Measurements from ENCODE around the gene CFAP47. TPM values are rescaled to one million over a fixed set of nuclear protein-coding genes. Genes with fewer than 3 reads are reported as not detected.

CFAP47 gene
- total RNA-seq, 3 donors from 2014 or later = under 0.01 to 0.16 TPM; not detected in 1

DNA sequence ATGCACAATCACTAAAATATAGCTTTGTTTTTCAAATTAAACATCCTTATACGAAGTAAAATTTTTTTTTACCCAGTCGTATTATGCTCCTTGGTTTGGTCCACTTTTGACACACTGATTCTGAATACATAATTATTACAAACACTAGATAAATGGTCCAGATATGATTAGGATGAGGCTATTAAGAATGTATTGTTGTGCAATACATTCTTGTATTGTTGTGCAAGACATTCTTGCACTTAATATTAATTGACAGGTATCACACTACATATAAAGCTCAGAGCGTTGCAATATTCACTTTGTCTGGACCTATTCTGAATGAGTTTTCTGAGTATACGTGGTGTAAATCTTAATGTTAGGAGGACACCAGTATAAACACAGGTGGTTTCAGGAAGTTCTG is 464.0 kb downstream of the CFAP47 start:
- no peaks in the 10 kb centered on the region for H3K4me1 ChIP-seq
- TF ChIP-seq POLR2AphosphoS5 (IDR thresholded peaks at IDR 0.05) = no peak
- TF ChIP-seq POLR2A (IDR thresholded peaks at IDR 0.05) = no peak
- no peak for TF ChIP-seq CTCF (IDR thresholded peaks at IDR 0.05)
- intact Hi-C loops (cut with DNase I; ENCODE audit: low total_unique reads) = no loop called here
- no peak for DNase-seq (ENCODE audit: low spot score in 2 of 2)
- no peak overlapping the region for H3K4me3 ChIP-seq
- H3K36me3 ChIP-seq = no peaks in the 10 kb centered on the region
- H3K27me3 ChIP-seq = peaks cover 0 to 18% of the 10 kb centered on the region in 2 donors
- no peaks in the 10 kb centered on the region for H3K9me3 ChIP-seq
- H3K27ac ChIP-seq = no peak overlapping the region

DNA sequence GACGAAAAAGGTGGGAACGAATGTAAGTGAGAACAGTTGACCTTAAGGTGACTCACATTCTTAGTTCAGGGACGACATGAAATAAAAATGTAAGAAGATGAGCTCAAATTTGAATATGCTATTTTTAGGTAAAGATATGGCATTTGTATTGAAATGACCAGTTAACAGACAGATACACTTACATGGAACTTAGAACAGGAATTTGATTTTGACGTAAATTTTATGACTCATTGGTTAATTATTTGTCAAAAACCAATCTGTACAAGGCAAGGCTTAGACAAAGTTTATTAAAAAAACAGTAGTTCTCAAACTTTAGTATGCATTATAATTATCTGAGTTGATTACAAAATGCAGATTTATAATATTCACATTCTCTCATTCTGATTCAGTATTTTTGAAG is 469.4 kb downstream of the CFAP47 start:
- Histone ChIP-seq H3K9me3 (no peaks in the 10 kb centered on the region), H3K4me1 (no peaks in the 10 kb centered on the region), H3K4me3 (no peak overlapping the region), H3K27me3 (peaks cover 0 to 13% of the 10 kb centered on the region in 2 donors), H3K36me3 (no peaks in the 10 kb centered on the region), H3K27ac (no peak overlapping the region)
- intact Hi-C loops (cut with DNase I; ENCODE audit: low total_unique reads) = no loop called here
- no peak for DNase-seq (ENCODE audit: low spot score in 2 of 2)
- no peak for TF ChIP-seq POLR2A (IDR thresholded peaks at IDR 0.05)
- TF ChIP-seq POLR2AphosphoS5 (IDR thresholded peaks at IDR 0.05) = no peak
- TF ChIP-seq CTCF (IDR thresholded peaks at IDR 0.05) = no peak

DNA sequence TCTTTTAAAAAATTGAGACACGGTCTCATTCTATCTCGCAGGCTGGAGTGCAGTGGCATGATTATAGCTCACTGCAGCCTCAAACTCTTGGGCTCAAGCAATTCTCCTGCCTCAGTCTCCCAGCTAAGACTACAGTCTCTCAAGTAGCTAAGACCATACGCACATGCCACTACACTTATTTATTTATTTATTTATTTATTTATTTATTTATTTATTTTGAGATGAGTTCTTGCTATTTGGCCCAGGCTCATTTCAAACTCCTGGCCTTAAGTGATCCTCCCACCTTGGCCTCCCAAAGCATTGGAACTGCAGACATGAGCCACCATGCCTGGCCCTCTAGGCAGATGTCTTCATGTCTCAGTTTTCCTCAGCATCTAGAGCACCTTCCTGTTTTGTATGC is 482.2 kb downstream of the CFAP47 start:
- peaks cover 0 to 3% of the 10 kb centered on the region in 2 donors for H3K27me3 ChIP-seq
- intact Hi-C loops (cut with DNase I; ENCODE audit: low total_unique reads) = no loop called here
- H3K9me3 ChIP-seq = no peaks in the 10 kb centered on the region
- TF ChIP-seq POLR2AphosphoS5 (IDR thresholded peaks at IDR 0.05) = no peak
- TF ChIP-seq CTCF (IDR thresholded peaks at IDR 0.05) = no peak
- TF ChIP-seq POLR2A (IDR thresholded peaks at IDR 0.05) = no peak
- no peak for DNase-seq (ENCODE audit: low spot score in 2 of 2)
- H3K36me3 ChIP-seq = no peaks in the 10 kb centered on the region
- H3K27ac ChIP-seq = no peak overlapping the region
- H3K4me3 ChIP-seq = no peak overlapping the region
- H3K4me1 ChIP-seq = no peaks in the 10 kb centered on the region

DNA sequence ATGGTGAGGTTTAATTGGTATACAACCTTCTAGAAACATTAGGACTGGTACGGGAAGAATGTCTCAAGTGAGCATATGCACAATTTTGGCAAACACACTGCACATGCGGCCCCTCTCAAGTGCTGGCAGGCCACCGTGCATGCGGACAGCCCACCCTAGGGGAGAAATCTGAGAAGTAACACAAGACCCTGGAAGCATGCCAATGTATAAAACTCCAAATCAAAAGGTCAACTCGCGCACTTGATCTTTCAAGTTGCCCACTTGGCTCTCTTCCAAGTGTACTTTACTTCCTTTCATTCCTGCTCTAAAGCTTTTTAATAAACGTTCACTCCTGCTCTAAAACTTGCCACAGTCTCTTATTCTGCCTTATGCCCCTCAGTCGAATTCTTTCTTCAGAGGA is 488.3 kb downstream of the CFAP47 start:
- intact Hi-C loops (cut with DNase I; ENCODE audit: low total_unique reads) = no loop called here
- no peaks in the 10 kb centered on the region for H3K4me1 ChIP-seq
- no peak overlapping the region for H3K27ac ChIP-seq
- no peak overlapping the region for H3K4me3 ChIP-seq
- no peaks in the 10 kb centered on the region for H3K27me3 ChIP-seq
- no peaks in the 10 kb centered on the region for H3K36me3 ChIP-seq
- no peak for TF ChIP-seq POLR2A (IDR thresholded peaks at IDR 0.05)
- no peak for TF ChIP-seq CTCF (IDR thresholded peaks at IDR 0.05)
- DNase-seq (ENCODE audit: low spot score in 2 of 2) = no peak
- H3K9me3 ChIP-seq = no peaks in the 10 kb centered on the region

DNA sequence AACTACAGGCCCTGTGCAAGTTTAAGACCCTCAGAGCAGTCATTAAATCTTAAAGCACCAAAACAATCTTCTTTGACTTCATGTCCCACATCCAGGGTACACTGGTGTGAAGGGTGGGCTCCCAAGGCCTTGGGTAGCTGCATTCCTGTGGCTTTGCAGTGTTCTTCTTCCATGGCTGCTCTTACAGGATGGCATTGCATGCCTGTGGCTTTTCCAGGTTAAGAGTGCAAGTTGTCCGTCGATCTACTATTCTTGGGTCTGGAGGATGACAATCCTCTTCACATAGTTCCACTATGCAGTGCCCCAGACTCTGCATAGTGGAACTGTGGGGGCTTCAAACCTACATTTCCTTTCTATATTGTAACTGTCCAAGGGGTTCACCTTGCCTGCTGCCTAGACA is 494.5 kb downstream of the CFAP47 start:
- Histone ChIP-seq H3K4me3 (no peak overlapping the region), H3K9me3 (peaks cover 0 to 10% of the 10 kb centered on the region in 2 donors), H3K4me1 (no peaks in the 10 kb centered on the region), H3K27me3 (peaks cover 0 to 4% of the 10 kb centered on the region in 2 donors), H3K27ac (no peak overlapping the region), H3K36me3 (no peaks in the 10 kb centered on the region)
- DNase-seq (ENCODE audit: low spot score in 2 of 2) = no peak
- no peak for TF ChIP-seq POLR2A (IDR thresholded peaks at IDR 0.05)
- no peak for TF ChIP-seq CTCF (IDR thresholded peaks at IDR 0.05)
- no peak for TF ChIP-seq POLR2AphosphoS5 (IDR thresholded peaks at IDR 0.05)
- intact Hi-C loops (cut with DNase I; ENCODE audit: low total_unique reads) = no loop called here

Data from breast epithelium (tissue), 4 donors.